GM12864 (cell line): Measurements from ENCODE around the gene R3HCC1L.
"Not testable (repeated sequence)": the region's sequence is repeated elsewhere in the genome, so short reads cannot be mapped to it uniquely, and the experiment has no call there.

ENCODE experiments used
- DNase-seq: peaks from one replicate; pipeline ENCODE4 v3.0.0-alpha.2; 2011; ENCODE audit warnings: low read depth
- H3K4me3 ChIP-seq: 2 replicates; pipeline ENCODE4 v1.5.1; 2011; ENCODE audit warnings: mild to moderate bottlenecking, low read depth, low read length, control low read depth
- CTCF ChIP-seq: IDR thresholded peaks from 2 replicates; pipeline ENCODE4 v1.5.1; 2011; ENCODE audit warnings: low read depth, mild to moderate bottlenecking, moderate library complexity, low read length, control low read depth, inconsistent platforms; ENCODE audit errors: missing control alignments

The R3HCC1L gene

GRCh38 chr10:98172495-98172894 lies 38.0 kb downstream of the R3HCC1L start:
- no peak for DNase-seq
- no peak overlapping the region for H3K4me3 ChIP-seq
- TF ChIP-seq CTCF, result no peak

DNA sequence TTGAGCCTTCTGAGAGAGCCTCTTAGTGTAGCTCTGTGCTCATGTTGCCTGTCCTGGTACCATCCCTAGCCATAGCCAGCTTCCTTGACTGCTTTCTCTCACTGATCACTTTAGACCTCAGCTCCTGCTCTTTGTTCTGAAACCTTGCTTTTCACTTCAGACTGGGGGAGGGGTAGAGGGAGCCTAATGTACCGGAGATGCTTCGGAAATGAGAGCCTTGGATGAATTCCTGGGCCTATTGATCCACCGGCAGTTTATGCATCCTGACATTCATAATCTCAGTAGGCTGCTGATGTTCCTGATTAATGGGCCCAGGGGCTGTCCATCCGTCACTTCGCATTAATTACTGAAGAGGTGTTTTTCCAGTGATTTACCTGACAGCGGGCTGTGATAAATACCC lies 38.8 kb downstream of the R3HCC1L start:
- H3K4me3 ChIP-seq, result no peak overlapping the region
- TF ChIP-seq CTCF, result no peak
- DNase-seq, result no peak

GRCh38 chr10:98182351-98182915 lies 48.0 kb downstream of the R3HCC1L start:
- not testable (repeated sequence) for DNase-seq, H3K4me3 ChIP-seq

- no peak for TF ChIP-seq CTCF
- H3K4me3 ChIP-seq, result no peak overlapping the region
- DNase-seq, result no peak
Measured at GRCh38 chr10:98186681-98187080, 52.2 kb downstream of the R3HCC1L start.

DNA sequence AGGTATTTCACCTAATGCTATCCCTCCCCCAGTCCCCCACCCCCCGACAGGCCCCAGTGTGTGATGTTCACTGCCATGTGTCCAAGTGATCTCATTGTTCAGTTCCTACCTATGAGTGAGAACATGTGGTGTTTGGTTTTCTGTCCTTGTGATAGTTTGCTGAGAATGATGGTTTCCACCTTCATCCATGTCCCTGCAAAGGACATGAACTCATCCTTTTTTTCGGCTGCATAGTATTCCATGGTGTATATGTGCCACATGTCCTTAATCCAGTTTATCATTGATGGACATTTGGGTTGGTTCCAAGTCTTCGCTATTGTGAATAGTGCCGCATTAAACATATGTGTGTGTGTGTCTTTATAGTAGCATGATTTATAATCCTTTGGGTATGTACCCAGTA lies 56.3 kb downstream of the R3HCC1L start:
- not testable (repeated sequence) for H3K4me3 ChIP-seq, DNase-seq

- no peak for TF ChIP-seq CTCF
- H3K4me3 ChIP-seq, result no peak overlapping the region
- DNase-seq, result no peak
Measured at GRCh38 chr10:98193037-98193436, 58.6 kb downstream of the R3HCC1L start.

- no peak for TF ChIP-seq CTCF
- no peak overlapping the region for H3K4me3 ChIP-seq
- no peak for DNase-seq
Measured at GRCh38 chr10:98194633-98195032, 60.2 kb downstream of the R3HCC1L start.

DNA sequence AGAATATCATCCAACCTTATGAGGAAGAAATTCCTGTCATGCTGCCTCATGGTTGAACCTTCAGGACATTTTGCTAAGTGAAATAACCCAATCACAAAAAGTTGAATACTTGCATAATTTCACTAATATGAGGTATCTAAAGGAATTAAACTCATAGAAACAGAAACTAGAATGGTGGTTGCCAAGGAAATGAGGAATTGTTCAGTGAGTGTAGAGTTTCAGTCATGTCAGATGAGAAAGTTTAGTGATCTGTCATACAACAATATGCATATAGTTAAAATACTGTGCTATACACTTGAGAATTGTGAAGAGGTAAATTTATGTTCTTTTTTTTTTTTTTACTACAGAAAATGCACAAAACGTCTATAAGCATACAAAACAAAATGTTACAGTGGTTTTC lies 60.7 kb downstream of the R3HCC1L start:
- H3K4me3 ChIP-seq, result no peak overlapping the region
- TF ChIP-seq CTCF, result no peak
- DNase-seq, result no peak
